GM12878 (cell line): ENCODE results near the gene SRRM3. TPM values are rescaled to one million over a fixed set of nuclear protein-coding genes. Genes with fewer than 3 reads are reported as not detected.

Source experiments
- ATAC-seq: fragments of 200-7000 bp; cut with Tn5 transposase; 3 replicates; pipeline ENCODE4 v1.9.1; 2020; ENCODE audit warnings: mild to moderate bottlenecking, moderate library complexity
- BruUV-seq: library from RNA; stranded (reverse); fragments of 400-500 nt; replicated peaks from 2 replicates; lab custom pipeline; 2021; lab: Mats Ljungman, UMichigan
- CTCF ChIA-PET: fragments of 300-600 bp; sonication (Branson Sonifier 250); formaldehyde crosslinking; extraction: SDS; loops from one replicate; lab custom pipeline; 2021; ENCODE audit warnings: inconsistent platforms; lab: Yijun Ruan, JAX
- POLR2A ChIA-PET: fragments of 350-600 bp; formaldehyde crosslinking; extraction: SDS; loops from one replicate; lab custom pipeline; 2021; ENCODE audit warnings: inconsistent platforms; lab: Charles Lee
- RAD21 ChIA-PET: fragments of 300-600 bp; sonication (Branson Sonifier 250); formaldehyde crosslinking; loops from one replicate; lab custom pipeline; 2023; ENCODE audit warnings: antibody characterized with exemption; ENCODE audit not compliant: unreplicated experiment; lab: Charles Lee
- SMC1A ChIA-PET: fragments of 300-600 bp; sonication (Branson Sonifier 250); formaldehyde crosslinking; loops from one replicate; lab custom pipeline; 2023; ENCODE audit not compliant: unreplicated experiment, uncharacterized antibody; lab: Charles Lee
- DNase-seq: peaks from one replicate; pipeline ENCODE4 v3.0.0-alpha.2; 2011; ENCODE audit warnings: low read depth, low spot score
- FAIRE-seq: peaks from 3 replicates; lab custom pipeline; 2011; peaks lifted over from hg19 to GRCh38; lab: Jason Lieb, UNC
- H2AFZ ChIP-seq: 2 replicates; pipeline ENCODE4 v1.6.0; 2011; ENCODE audit warnings: low read depth, low read length, control low read depth; ENCODE audit not compliant: control insufficient read depth
- H3K27ac ChIP-seq: 2 replicates; pipeline ENCODE4 v1.5.1; 2011; ENCODE audit warnings: control low read depth; ENCODE audit not compliant: control insufficient read depth, insufficient read depth
- H3K27me3 ChIP-seq, 2 experiments: replicated peaks in 1 of 2; 2 replicates each; pipeline versions ENCODE4 v1.6.0 to v1.6.1; 2011; ENCODE audit warnings: low read length in 1 of 2; ENCODE audit not compliant: control insufficient read depth in 2 of 2, insufficient read depth in 2 of 2
- H3K36me3 ChIP-seq, 2 experiments: 2 replicates each; pipeline ENCODE4 v1.5.1; 2011; ENCODE audit warnings: low read length in 1 of 2; ENCODE audit not compliant: control insufficient read depth in 2 of 2, insufficient read depth in 2 of 2
- H3K4me1 ChIP-seq: 2 replicates; pipeline ENCODE4 v1.6.1; 2011; ENCODE audit warnings: mild to moderate bottlenecking, low read length, moderate library complexity, mixed read lengths; ENCODE audit not compliant: control insufficient read depth, insufficient read depth
- H3K4me2 ChIP-seq: 2 replicates; pipeline ENCODE4 v1.6.0; 2011; ENCODE audit warnings: control low read depth; ENCODE audit not compliant: control insufficient read depth, insufficient read depth
- H3K4me3 ChIP-seq: fragments of 200-600 bp; sonication (generic); 2 replicates; pipeline ENCODE4 v1.5.1; 2016
- H3K79me2 ChIP-seq: 2 replicates; pipeline ENCODE4 v1.6.0; 2011; ENCODE audit warnings: low read length; ENCODE audit not compliant: control insufficient read depth, insufficient read depth
- H3K9ac ChIP-seq: 2 replicates; pipeline ENCODE4 v1.8.0; 2011; ENCODE audit warnings: low read length, control low read depth, mixed read lengths; ENCODE audit not compliant: control insufficient read depth, insufficient read depth
- H3K9me3 ChIP-seq: replicated peaks from 3 replicates; pipeline ENCODE4 v1.5.1; 2011; ENCODE audit warnings: mild to moderate bottlenecking, low read length; ENCODE audit not compliant: control insufficient read depth, insufficient read depth
- H4K20me1 ChIP-seq: 2 replicates; pipeline ENCODE4 v1.6.0; 2011; ENCODE audit not compliant: control insufficient read depth, insufficient read depth
- ESRRA ChIP-seq: IDR thresholded peaks from 2 replicates; pipeline ENCODE4 v1.6.1; 2012; ENCODE audit warnings: mild to moderate bottlenecking, low read length, improper control_type of control experiment
- KDM1A ChIP-seq: fragments of 200-600 bp; sonication (generic); IDR thresholded peaks from 2 replicates; pipeline ENCODE4 v1.6.1; 2016; ENCODE audit warnings: borderline replicate concordance
- MXI1 ChIP-seq: fragments of 150-350 bp; IDR thresholded peaks from 2 replicates; pipeline ENCODE4 v1.6.1; 2011; ENCODE audit warnings: low read depth, mild to moderate bottlenecking, inconsistent platforms, low read length, improper control_type of control experiment
- NFIC ChIP-seq: IDR thresholded peaks from 2 replicates; pipeline ENCODE4 v1.6.1; 2012; ENCODE audit warnings: low read depth, mild to moderate bottlenecking, inconsistent platforms, low read length, moderate library complexity
- NRF1 ChIP-seq: conservative IDR thresholded peaks from 2 replicates; pipeline ENCODE4 v1.6.1; 2011; ENCODE audit warnings: mild to moderate bottlenecking, low read depth, low read length, improper control_type of control experiment
- RELB ChIP-seq: fragments of 450-650 bp; IDR thresholded peaks from 2 replicates; pipeline ENCODE4 v1.6.1; 2017; ENCODE audit warnings: low read depth, mild to moderate bottlenecking, moderate library complexity
- SPI1 ChIP-seq: IDR thresholded peaks from 2 replicates; pipeline ENCODE4 v1.6.1; 2011; ENCODE audit warnings: low read depth, mild to moderate bottlenecking, low read length, moderate library complexity, borderline replicate concordance; ENCODE audit not compliant: insufficient read depth
- STAT1 ChIP-seq: fragments of 450-650 bp; conservative IDR thresholded peaks from 2 replicates; pipeline ENCODE4 v1.6.1; 2014; ENCODE audit warnings: antibody characterized with exemption, mild to moderate bottlenecking
- TARDBP ChIP-seq: IDR thresholded peaks from 2 replicates; pipeline ENCODE4 v1.6.1; 2016; ENCODE audit warnings: borderline replicate concordance
- TBL1XR1 ChIP-seq: IDR thresholded peaks from 2 replicates; pipeline ENCODE4 v1.6.1; 2012; ENCODE audit warnings: low read depth, low read length, improper control_type of control experiment
- WRNIP1 ChIP-seq: IDR thresholded peaks from 2 replicates; pipeline ENCODE4 v1.6.1; 2011; ENCODE audit warnings: low read depth, low read length, improper control_type of control experiment, borderline replicate concordance
- ZBTB4 ChIP-seq: fragments of 450-650 bp; formaldehyde crosslinking; IDR thresholded peaks from 2 replicates; pipeline ENCODE4 v1.4.0; 2022; ENCODE audit warnings: mild to moderate bottlenecking, moderate library complexity
- ZNF384 ChIP-seq: IDR thresholded peaks from 2 replicates; pipeline ENCODE4 v1.6.1; 2012; ENCODE audit warnings: low read depth, mild to moderate bottlenecking, low read length, improper control_type of control experiment, borderline replicate concordance
- WGBS: methylation state at CpG from one replicate; pipeline ENCODE4 v1.1.6; 2016; ENCODE audit warnings: low lambda C conversion rate; ENCODE audit not compliant: insufficient replicate concordance, insufficient coverage; ENCODE audit errors: missing lambda C conversion rate; 5-methylcytosine and 5-hydroxymethylcytosine counted together
- in situ Hi-C: fragments of 300-500 bp; cut with MboI; formaldehyde crosslinking; loops from 9 replicates; pipeline ENCODE4 v1.14.3; 2018; ENCODE audit warnings: mixed read lengths
- intact Hi-C: fragments of 100-400 bp; cut with micrococcal nuclease; formaldehyde crosslinking; loops from one replicate; pipeline ENCODE4 v1.14.2; 2022; ENCODE audit not compliant: unreplicated experiment
- polyA plus RNA-seq, 11 experiments: library from polyadenylated mRNA; depleted of rRNA in 4 of 11; unstranded in 6 of 11; stranded (reverse) in 5 of 11; fragments of >200 nt; fragmentation: Nextera tagmentation in 4 of 11; fragmentation: Illumina TruSeq in 1 of 11; extraction: Ambion mirVana in 4 of 11; extraction: Trizol in 1 of 11; gene quantifications; 1 replicate in 1 of 11; 2 replicates in 10 of 11; pipeline versions ENCODE4 v1.2.1 to v1.2.3, GENCODE V29; 2011 to 2016; ENCODE audit warnings: inconsistent platforms in 2 of 11, missing spikeins in 2 of 11, low read depth in 1 of 11
- total RNA-seq, 4 experiments: library from RNA; depleted of rRNA in 3 of 4; stranded (reverse); fragments of >200 nt in 3 of 4; fragmentation: Illumina TruSeq in 1 of 4; extraction: Trizol in 1 of 4; gene quantifications; 2 replicates each; pipeline versions ENCODE4 v1.2.1 to v1.2.3, GENCODE V29; 2013 to 2021

The SRRM3 gene
- total and polyA plus RNA-seq, 10 of the 15 experiments (the other 5 are each of a cell fraction or from before 2014, with no cell fraction given): 0.03 to 0.15 (median 0.05) TPM; not detected in 6

GRCh38 chr7:76318488-76319353 is 117.0 kb downstream of the SRRM3 start:
- BruUV-seq: TSS peak; percentile 89
- RAD21 ChIA-PET: interaction anchor here (0.8 to 9.3 kb wide), 10 partner anchors 16 to 141 kb away, joined by 3 to 86 read pairs (median 4); partner anchors contain the start of genes HSPB1 and YWHAG
- DNase-seq (peak; percentile 64), FAIRE-seq (peak; percentile 80), ATAC-seq (peak; percentile 78)
- Histone ChIP-seq H3K4me2 (peak overlapping the region; percentile 91), H3K4me3 (peak overlapping the region; percentile 81), H2AFZ (peak overlapping the region; percentile 40), H3K27ac (peak overlapping the region; percentile 91), H3K27me3 (no peaks in the 10 kb centered on the region), H3K4me1 (peaks cover 14% of the 10 kb centered on the region), H3K36me3 (peaks cover 0 to 5% of the 10 kb centered on the region in 2 experiments; a peak in 1 of 4 replicates), H4K20me1 (peaks cover 2% of the 10 kb centered on the region; the same call in 1 of the 2 replicates), H3K9me3 (no peaks in the 10 kb centered on the region), H3K9ac (peak overlapping the region; percentile 88), H3K79me2 (peaks cover 5% of the 10 kb centered on the region)
- CTCF ChIA-PET: interaction anchor here (0.6 to 11.0 kb wide), 9 partner anchors 9 to 1245 kb away, joined by 3 to 229 read pairs (median 4); partner anchors contain the start of gene YWHAG
- POLR2A ChIA-PET: interaction anchor here (0.8 to 5.4 kb wide), 12 partner anchors 8 to 271 kb away, joined by 3 to 67 read pairs (median 4); partner anchors contain the start of genes HSPB1, MDH2, STYXL1 and YWHAG
- intact Hi-C loops: loop anchor here (1.0 to 2.0 kb wide), 2 partner anchors 41 to 74 kb away; no protein-coding TSS in a partner anchor
- under 1% methylated on average over 25 of the region's 25 CpGs for WGBS
- SMC1A ChIA-PET: interaction anchor here (1.0 to 4.9 kb wide), 10 partner anchors 9 to 140 kb away, joined by 3 to 29 read pairs (median 5); partner anchors contain the start of gene YWHAG
- in situ Hi-C loops: no loop called here
- no peak for TF ChIP-seq STAT1
- TF ChIP-seq ZNF384: no peak
- peak; percentile 81 for TF ChIP-seq MXI1
- no peak for TF ChIP-seq RELB
- TF ChIP-seq NRF1: no peak
- no peak for TF ChIP-seq NFIC
- TF ChIP-seq WRNIP1: no peak
- peak; percentile 92; the same call in 1 of the 2 replicates for TF ChIP-seq ESRRA
- no peak for TF ChIP-seq ZBTB4 (CRISPR knock-in tag)
- TF ChIP-seq TARDBP: no peak
- TF ChIP-seq TBL1XR1: no peak
- TF ChIP-seq KDM1A: no peak
- no peak for TF ChIP-seq SPI1
